Left colon (tissue), 2 donors: ENCODE measurements around the gene APOC4. TPM values are rescaled to one million over a fixed set of nuclear protein-coding genes. Genes with fewer than 3 reads are reported as not detected.
"Not testable (repeated sequence)": the region's sequence is repeated elsewhere in the genome, so short reads cannot be mapped to it uniquely, and the experiment has no call there.

Source experiments
- ATAC-seq: fragments of 200-7000 bp; cut with Tn5 transposase; one replicate; pipeline ENCODE4 v1.9.1; 2020; ENCODE audit warnings: mild to moderate bottlenecking, moderate library complexity
- DNase-seq, 2 donors: peaks; one replicate each; pipeline ENCODE4 v3.0.0-alpha.2; 2020
- intact Hi-C, 2 donors: fragments of 100-400 bp; cut with DNase I in 1 of 2; cut with micrococcal nuclease in 1 of 2; formaldehyde crosslinking; loops; one replicate each; pipeline versions ENCODE4 v1.11.2 to v1.14.0; 2022; cut with DNase I, micrococcal nuclease
- long read RNA-seq: library from polyadenylated mRNA; unstranded; transcript quantifications from one replicate; pipeline ENCODE4 v2.0.0, GENCODE V29; 2021
- total RNA-seq, 2 donors: library from RNA; stranded (reverse); fragmentation: NEBNext Ultra II Directional; extraction: Animal tissue kit (Norgen Biotek cat#: 25700); gene quantifications; one replicate each; pipeline ENCODE4 v1.2.1, GENCODE V29; 2021
- donor health status: DM: no; HTN: no; CAD: no.
- donor health status: DM: yes; HTN: yes; CAD: no.

The APOC4 gene, protein sequence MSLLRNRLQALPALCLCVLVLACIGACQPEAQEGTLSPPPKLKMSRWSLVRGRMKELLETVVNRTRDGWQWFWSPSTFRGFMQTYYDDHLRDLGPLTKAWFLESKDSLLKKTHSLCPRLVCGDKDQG
- not detected for total RNA-seq
- long read RNA-seq: 0 reads

DNA sequence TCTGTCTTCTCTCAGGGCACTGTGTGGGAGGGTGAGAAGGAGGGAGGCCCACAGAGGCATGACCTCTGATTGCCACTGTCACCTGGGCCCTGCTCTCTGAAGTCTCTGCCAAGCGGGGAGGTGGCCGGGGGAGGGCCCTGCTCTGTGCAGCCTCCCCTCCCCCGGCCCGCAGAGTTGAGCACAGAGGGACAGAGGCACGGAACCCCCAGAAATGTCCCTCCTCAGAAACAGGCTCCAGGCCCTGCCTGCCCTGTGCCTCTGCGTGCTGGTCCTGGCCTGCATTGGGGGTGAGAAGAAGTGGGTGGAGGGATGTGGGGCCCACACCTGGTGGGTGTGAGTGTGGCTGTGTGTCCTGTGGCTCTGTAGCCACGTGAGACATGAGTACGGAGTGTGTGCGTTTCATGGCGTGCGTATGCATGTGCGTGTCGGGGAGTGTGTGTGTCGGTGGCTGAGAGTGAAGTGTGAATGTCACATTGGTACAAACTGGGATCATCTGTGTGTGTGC, at the start of gene APOC4:
Gene APOC4 (plus strand): TSS at position 171 of the 505 bp plus-strand sequence. CDS start 41 bp downstream, at position 212.
- ATAC-seq: no peak
- no peak for DNase-seq
- intact Hi-C loops: no loop called here

DNA sequence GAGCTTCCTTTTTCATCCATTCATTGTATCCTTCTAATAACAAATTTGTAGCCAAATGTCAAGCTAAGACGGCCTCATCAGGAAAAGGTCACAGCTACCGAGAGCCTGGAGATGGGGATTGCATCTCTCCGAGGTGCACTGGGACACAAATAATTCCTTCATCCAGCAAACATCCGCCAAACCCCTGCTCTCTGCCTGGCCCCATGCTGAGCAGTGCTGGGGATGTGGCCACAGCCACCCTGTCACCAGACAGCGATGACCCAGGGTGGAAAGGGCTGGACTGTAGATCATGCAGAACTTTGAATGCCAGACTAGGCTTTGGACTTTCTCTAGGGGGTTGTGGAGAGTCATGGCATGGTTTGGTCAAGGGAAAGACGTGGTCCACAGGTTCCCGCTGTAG, 49.1 kb upstream of the APOC4 start:
- intact Hi-C loops: no loop called here
- DNase-seq (no peak), ATAC-seq (no peak)

GRCh38 chr19:44893332-44894051, 48.5 kb upstream of the APOC4 start:
- ATAC-seq (no peak), DNase-seq (no peak)
- intact Hi-C loops: no loop called here

DNA sequence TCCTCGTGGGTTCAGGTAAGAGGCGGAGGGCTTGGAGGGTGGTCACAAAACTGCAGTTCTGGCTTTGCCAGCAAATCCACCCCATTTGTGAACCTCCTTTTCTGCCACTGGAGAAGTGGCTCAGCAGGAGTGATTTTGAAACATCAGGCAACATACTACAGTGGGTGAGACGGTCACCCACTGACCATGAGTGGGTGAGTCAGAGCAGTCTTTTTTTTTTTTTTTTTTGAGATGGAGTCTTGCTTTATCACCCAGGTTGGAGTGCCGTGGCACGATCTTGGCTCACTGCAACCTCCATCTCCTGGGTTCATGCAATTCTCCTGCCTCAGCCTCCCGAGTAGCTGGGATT, 48.0 kb upstream of the APOC4 start:
- DNase-seq (no peak), ATAC-seq (no peak)
- intact Hi-C loops: no loop called here

DNA sequence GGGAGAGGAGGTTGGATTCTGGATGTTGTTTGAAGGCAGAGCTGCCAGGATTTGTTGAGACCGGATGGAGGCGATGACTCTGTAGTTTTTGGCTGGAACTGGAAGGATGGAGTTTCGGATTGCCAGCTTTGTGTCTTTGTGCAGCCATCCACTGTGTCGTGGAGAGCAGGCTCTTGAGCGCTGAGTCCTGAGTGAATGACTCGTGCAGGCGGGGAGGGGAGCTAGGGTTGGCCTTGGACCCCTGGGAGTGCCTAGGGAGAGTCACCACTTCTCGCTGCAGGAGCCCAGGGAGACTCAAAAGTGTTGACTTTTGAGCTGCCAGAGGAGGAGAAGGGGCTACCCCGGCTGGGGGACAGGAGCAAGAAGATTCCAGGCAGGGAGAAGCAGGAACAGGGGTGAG, 47.1 kb upstream of the APOC4 start:
- no peak for DNase-seq
- ATAC-seq: no peak
- intact Hi-C loops: no loop called here

DNA sequence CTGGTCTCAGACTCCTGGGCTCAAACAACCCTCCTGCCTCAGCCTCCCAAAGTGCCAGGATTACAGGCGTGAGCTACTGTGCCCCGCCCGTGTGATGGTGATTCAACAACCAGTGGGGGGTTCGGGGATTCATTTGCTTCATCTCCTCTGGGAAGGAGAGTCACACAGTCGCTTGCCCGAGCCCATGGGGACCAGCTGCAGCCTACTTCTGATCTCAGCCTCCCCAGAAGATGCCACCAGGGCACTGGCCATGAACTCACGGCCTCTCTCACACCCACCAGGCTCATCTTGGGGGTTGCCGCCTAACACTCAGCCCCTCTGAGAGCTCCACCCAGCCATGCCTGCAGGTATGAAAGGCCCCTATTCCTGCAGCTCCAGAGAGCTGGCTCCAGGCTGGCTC, 44.2 kb upstream of the APOC4 start:
- ATAC-seq (no peak), DNase-seq (no peak)
- intact Hi-C loops: no loop called here

- DNase-seq: no peak
- ATAC-seq: no peak
- intact Hi-C loops: loop anchor here in 1 of 2 donors (10.0 kb wide), 1 partner anchor 54 kb away; the partner anchor contains the start of gene CLPTM1
These were observed 41.5 kb upstream of the APOC4 start for GRCh38 chr19:44900328-44901244.

- ATAC-seq (no peak), DNase-seq (no peak)
- intact Hi-C loops: loop anchor here in 1 of 2 donors (10.0 kb wide), 1 partner anchor 52 kb away; the partner anchor contains the start of gene CLPTM1
These were observed 38.8 kb upstream of the APOC4 start for GRCh38 chr19:44903216-44903601.

GRCh38 chr19:44903602-44904425, 38.2 kb upstream of the APOC4 start:
- intact Hi-C loops: loop anchor here (2.0 to 10.0 kb wide), 2 partner anchors 47 to 51 kb away; partner anchors contain the start of gene CLPTM1 (in 1 of the 2)
- peak; percentile 70 for ATAC-seq

GRCh38 chr19:44904426-44904994, 37.5 kb upstream of the APOC4 start:
- peak; percentile 12 for ATAC-seq
- no peak for DNase-seq
- intact Hi-C loops: loop anchor here (2.0 to 10.0 kb wide), 2 partner anchors 46 to 50 kb away; partner anchors contain the start of gene CLPTM1 (in 1 of the 2)

More at GRCh38 chr19:44903602-44904425, 38.2 kb upstream of the APOC4 start:
- DNase-seq: peak in 1 of 2 donors; percentile 77

DNA sequence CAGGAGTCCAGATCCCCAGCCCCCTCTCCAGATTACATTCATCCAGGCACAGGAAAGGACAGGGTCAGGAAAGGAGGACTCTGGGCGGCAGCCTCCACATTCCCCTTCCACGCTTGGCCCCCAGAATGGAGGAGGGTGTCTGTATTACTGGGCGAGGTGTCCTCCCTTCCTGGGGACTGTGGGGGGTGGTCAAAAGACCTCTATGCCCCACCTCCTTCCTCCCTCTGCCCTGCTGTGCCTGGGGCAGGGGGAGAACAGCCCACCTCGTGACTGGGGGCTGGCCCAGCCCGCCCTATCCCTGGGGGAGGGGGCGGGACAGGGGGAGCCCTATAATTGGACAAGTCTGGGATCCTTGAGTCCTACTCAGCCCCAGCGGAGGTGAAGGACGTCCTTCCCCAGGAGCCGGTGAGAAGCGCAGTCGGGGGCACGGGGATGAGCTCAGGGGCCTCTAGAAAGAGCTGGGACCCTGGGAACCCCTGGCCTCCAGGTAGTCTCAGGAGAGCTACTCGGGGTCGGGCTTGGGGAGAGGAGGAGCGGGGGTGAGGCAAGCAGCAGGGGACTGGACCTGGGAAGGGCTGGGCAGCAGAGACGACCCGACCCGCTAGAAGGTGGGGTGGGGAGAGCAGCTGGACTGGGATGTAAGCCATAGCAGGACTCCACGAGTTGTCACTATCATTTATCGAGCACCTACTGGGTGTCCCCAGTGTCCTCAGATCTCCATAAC, 36.4 kb upstream of the APOC4 start, which contains the start of gene APOE:
Gene APOE (plus strand): TSS at position 360 of the 724 bp plus-strand sequence. CDS start 829 bp downstream, outside the sequence.
- intact Hi-C loops: loop anchor here (2.0 to 10.0 kb wide), 2 partner anchors 45 to 49 kb away; partner anchors contain the start of gene CLPTM1 (in 1 of the 2)
- no peak for ATAC-seq
- no peak for DNase-seq

- intact Hi-C loops: loop anchor here in 1 of 2 donors (10.0 kb wide), 1 partner anchor 47 kb away; the partner anchor contains the start of gene CLPTM1
These were observed 34.4 kb upstream of the APOC4 start for GRCh38 chr19:44907613-44908012.

GRCh38 chr19:44908074-44908835, 33.8 kb upstream of the APOC4 start:
- DNase-seq: no peak
- ATAC-seq: no peak
- intact Hi-C loops: loop anchor here in 1 of 2 donors (10.0 kb wide), 1 partner anchor 47 kb away; the partner anchor contains the start of gene CLPTM1

More at GRCh38 chr19:44907613-44908012, 34.4 kb upstream of the APOC4 start:
- DNase-seq (no peak), ATAC-seq (no peak)

DNA sequence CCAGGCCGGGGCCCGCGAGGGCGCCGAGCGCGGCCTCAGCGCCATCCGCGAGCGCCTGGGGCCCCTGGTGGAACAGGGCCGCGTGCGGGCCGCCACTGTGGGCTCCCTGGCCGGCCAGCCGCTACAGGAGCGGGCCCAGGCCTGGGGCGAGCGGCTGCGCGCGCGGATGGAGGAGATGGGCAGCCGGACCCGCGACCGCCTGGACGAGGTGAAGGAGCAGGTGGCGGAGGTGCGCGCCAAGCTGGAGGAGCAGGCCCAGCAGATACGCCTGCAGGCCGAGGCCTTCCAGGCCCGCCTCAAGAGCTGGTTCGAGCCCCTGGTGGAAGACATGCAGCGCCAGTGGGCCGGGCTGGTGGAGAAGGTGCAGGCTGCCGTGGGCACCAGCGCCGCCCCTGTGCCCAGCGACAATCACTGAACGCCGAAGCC, 33.2 kb upstream of the APOC4 start:
- DNase-seq (no peak), ATAC-seq (no peak)
- intact Hi-C loops: loop anchor here in 1 of 2 donors (10.0 kb wide), 1 partner anchor 46 kb away; the partner anchor contains the start of gene CLPTM1

DNA sequence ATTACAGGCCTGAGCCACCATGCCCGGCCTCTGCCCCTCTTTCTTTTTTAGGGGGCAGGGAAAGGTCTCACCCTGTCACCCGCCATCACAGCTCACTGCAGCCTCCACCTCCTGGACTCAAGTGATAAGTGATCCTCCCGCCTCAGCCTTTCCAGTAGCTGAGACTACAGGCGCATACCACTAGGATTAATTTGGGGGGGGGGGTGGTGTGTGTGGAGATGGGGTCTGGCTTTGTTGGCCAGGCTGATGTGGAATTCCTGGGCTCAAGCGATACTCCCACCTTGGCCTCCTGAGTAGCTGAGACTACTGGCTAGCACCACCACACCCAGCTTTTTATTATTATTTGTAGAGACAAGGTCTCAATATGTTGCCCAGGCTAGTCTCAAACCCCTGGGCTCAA, 32.3 kb upstream of the APOC4 start:
- ATAC-seq (no peak), DNase-seq (no peak)
- intact Hi-C loops: loop anchor here in 1 of 2 donors (10.0 kb wide), 1 partner anchor 45 kb away; the partner anchor contains the start of gene CLPTM1

GRCh38 chr19:44911896-44912295, 30.1 kb upstream of the APOC4 start:
- ATAC-seq, intact Hi-C loops, DNase-seq: not testable (repeated sequence)
